Effector memory CD8-positive, alpha-beta T cell (primary cell): Measurements from ENCODE around the gene OTUB1.
A peak's percentile ranks its signal among the peaks of the same experiment; 100 is the strongest.

Experiments used
- ATAC-seq: fragments of 150-1000 bp; cut with Tn5 transposase; replicated peaks from 2 replicates; pipeline ENCODE4 v1.10.0; 2021; ENCODE audit warnings: mild to moderate bottlenecking, moderate library complexity
- DNase-seq, 3 experiments: peaks; one replicate each; pipeline ENCODE4 v3.0.0; 2021
- H3K27ac Mint-ChIP-seq, 2 donors: one replicate each; pipeline ENCODE4 v1.8.0; 2022; ENCODE audit warnings: mild to moderate bottlenecking in 2 of 2, mixed read lengths in 2 of 2, moderate library complexity in 2 of 2
- H3K27me3 Mint-ChIP-seq, 2 donors: one replicate each; pipeline ENCODE4 v1.8.0; 2022; ENCODE audit warnings: mixed read lengths in 2 of 2
- H3K36me3 Mint-ChIP-seq: one replicate; pipeline ENCODE4 v1.8.0; 2022; ENCODE audit warnings: mild to moderate bottlenecking, moderate library complexity, mixed read lengths; ENCODE audit not compliant: insufficient read depth
- H3K4me1 Mint-ChIP-seq, 2 donors: one replicate each; pipeline ENCODE4 v1.8.0; 2022; ENCODE audit warnings: low read depth in 2 of 2, mixed read lengths in 2 of 2
- H3K4me3 Mint-ChIP-seq, 2 donors: one replicate each; pipeline ENCODE4 v1.8.0; 2022; ENCODE audit warnings: mild to moderate bottlenecking in 2 of 2, mixed read lengths in 2 of 2, moderate library complexity in 2 of 2
- H3K9me3 Mint-ChIP-seq, 2 donors: one replicate each; pipeline ENCODE4 v1.8.0; 2022; ENCODE audit warnings: mixed read lengths in 2 of 2
- total RNA-seq, 9 experiments: gene quantifications; one replicate each; lab custom pipeline; 2026; lab: John Stamatoyannopoulos, UW

The OTUB1 gene, protein sequence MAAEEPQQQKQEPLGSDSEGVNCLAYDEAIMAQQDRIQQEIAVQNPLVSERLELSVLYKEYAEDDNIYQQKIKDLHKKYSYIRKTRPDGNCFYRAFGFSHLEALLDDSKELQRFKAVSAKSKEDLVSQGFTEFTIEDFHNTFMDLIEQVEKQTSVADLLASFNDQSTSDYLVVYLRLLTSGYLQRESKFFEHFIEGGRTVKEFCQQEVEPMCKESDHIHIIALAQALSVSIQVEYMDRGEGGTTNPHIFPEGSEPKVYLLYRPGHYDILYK
- 49.3 to 103 (median 75.6) reads per million in 9 experiments for total RNA-seq

DNA sequence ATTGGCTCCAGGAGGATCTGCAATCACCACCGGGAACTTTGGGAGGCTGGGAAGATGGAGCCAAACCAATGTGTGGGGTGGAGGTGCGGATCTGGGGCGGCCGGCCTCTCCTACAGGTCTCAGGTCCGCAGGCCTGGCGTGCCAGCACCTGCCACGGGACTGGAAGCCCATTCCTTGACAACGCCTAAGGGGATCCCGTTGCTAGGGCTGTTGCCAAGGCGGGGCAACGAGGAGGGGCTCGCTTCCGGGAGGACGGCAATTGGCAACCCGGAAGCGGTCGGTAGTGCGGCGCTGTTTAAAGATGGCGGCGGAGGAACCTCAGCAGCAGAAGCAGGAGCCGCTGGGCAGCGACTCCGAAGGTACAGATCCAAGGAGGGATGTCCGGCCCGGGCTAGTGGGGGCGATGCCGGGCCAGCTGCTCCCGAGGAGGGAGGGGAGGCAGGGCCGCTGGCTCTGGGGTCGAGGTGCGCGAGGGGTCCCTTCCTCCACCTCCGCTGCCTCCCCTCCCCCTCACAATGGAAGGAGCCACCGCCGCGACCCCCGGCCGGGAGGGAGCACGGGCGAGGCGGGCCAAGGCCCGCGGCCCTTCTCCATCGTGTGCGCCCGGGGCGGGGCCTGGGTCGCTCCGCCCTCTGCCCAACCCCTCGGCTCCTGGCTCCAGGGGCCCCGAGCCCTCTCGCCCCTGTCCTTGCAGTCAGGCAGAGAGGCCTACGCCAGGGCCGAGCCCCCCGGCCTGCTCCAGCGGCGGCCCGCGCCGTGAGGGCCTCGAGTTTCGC lies at the start of gene OTUB1:
Gene OTUB1, plus strand, starts transcription at position 283 of the 776 bp plus-strand sequence. Its CDS starts 19 bp downstream, at position 302.
- Mint-ChIP-seq H3K4me1 (peaks cover 24 to 25% of the 10 kb centered on the region in 2 donors), H3K9me3 (no peaks in the 10 kb centered on the region), H3K36me3 (peaks cover 49% of the 10 kb centered on the region), H3K27ac (peak within 1 kb of the TSS; percentile 98 to 99), H3K27me3 (no peaks in the 10 kb centered on the region), H3K4me3 (peak within 1 kb of the TSS; percentile 98 to 99)
- peak; percentile 90 for ATAC-seq
- DNase-seq, result peak; percentile 74 to 80 (median 77)

DNA sequence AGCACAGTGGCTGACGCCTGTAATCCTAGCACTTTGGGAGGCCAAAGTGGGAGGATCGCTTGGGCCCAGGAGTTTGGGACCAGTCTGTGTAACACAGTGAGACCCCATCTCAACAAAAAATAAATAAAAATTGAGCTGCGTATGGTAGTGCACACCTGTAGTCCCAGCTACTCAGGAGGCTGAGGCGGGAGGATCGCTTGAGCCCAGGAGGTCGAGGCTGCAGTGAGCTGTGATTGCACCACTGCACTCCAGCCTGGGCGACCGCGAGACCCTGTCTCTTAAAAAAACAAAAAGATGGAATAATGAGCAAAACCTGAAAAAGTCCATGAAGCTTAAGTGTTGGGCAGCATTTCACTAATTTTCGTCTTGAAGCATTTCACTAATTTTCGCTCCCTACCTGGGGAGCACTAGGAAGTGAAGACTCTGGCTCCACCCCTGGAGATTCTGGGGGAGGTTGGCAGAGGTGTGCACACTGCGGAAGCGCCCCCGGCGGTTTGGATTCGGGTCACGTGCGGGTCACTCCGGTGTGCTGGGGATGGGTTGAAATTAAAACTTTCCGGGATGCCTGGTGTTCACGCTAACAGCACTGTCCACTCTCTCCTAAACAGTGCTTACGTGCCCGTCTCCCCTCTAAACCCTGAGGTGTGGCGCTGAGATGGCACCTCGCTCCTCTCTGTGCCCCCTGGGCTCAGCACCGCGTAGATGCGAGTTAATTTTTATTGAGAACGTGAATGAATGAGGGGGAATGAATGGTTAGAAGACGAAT lies 48.3 kb upstream of the OTUB1 start:
- H3K36me3 Mint-ChIP-seq, result peaks cover 23% of the 10 kb centered on the region
- ATAC-seq (peak; percentile 13), DNase-seq (no peak)
- peak overlapping the region; percentile 82 to 92 for H3K27ac Mint-ChIP-seq
- H3K4me3 Mint-ChIP-seq, result peak overlapping the region; percentile 85 to 86
- H3K27me3 Mint-ChIP-seq, result no peaks in the 10 kb centered on the region
- peaks cover 17% of the 10 kb centered on the region in 2 donors for H3K4me1 Mint-ChIP-seq
- no peaks in the 10 kb centered on the region for H3K9me3 Mint-ChIP-seq

DNA sequence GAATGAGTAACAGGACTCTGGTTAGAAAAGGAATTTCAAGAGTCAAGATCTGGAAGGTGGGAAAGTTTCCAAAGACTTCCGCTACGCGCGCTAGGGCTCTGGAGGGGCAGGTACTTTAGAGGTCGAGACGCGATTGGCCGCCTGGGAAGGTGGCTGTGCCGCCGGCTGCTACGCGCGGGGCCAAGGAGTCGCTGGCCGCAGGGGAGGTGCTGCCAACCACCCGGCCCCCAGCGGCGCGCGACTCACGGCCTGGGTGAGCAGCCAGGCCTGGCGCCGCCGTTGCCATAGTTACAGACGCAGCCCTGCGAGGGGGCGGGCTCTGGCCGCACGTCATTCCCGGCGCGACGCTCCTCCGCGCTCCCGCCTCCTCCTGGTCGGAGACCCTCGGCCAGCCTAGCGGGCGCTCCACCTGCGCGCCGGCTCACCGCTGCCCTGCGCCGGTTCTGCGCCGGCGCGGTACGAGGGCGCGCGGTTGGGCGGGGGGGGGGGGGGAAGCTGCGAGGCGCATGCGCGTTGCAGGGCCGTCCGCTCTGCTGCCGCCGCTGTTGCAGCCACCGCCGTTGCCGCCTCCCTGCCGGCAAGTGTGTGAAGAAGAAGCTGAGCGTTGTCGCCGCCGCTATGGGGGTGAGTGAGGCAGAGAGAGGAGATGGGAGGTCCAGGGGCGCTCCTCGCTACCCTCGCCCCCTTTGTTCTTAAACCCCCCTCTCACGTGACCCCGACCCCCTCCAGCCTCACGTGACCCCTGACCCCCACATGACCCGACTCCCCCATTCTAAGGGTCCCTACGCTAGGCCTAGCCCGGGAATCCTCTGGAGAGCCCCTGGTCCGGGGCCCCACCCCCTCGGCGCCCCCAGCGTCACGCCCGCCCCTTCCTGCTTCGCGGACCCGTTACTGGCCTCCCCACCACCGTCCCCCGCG lies 47.5 kb upstream of the OTUB1 start, which contains the start of gene NAA40:
Gene NAA40, plus strand, starts transcription at position 524 of the 918 bp plus-strand sequence. Its CDS starts 95 bp downstream, at position 619.
- Mint-ChIP-seq H3K9me3 (no peaks in the 10 kb centered on the region), H3K27me3 (no peaks in the 10 kb centered on the region), H3K36me3 (peaks cover 23% of the 10 kb centered on the region), H3K4me1 (peaks cover 17% of the 10 kb centered on the region in 2 donors), H3K27ac (peak within 1 kb of the TSS; percentile 82 to 92), H3K4me3 (peak within 1 kb of the TSS; percentile 85 to 86)
- DNase-seq, result peak; percentile 87 to 93 (median 91)
- peak; percentile 92 for ATAC-seq

DNA sequence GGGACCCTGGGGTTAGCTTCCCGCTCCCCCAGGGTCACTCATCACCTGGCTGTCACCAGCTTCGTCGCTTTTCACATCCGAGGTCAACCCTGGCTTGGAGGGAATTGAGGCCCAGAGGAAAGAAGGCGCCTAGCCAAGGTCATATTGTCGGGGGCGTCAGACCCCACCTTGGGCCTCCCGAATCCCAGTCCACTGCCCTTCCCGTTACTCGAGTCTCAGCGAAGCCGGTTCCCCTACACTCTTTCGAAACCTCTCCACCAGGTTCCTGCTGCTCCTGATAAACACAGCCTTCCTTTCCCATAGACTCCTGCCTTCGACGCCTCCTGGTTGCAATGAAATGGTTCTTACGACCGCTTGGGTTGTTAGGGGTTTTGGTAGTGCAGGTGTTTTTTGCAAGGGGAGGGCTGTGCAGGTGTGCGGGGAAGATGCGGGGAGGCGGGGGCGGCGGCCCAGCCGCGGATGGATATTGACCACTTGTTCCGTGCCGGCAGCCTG lies 46.8 kb upstream of the OTUB1 start:
- Mint-ChIP-seq H3K27me3 (no peaks in the 10 kb centered on the region), H3K36me3 (peaks cover 23% of the 10 kb centered on the region), H3K27ac (peak overlapping the region; percentile 44 to 92), H3K9me3 (no peaks in the 10 kb centered on the region), H3K4me3 (peak overlapping the region; percentile 85 to 86), H3K4me1 (peaks cover 20 to 22% of the 10 kb centered on the region in 2 donors)
- no peak for ATAC-seq
- DNase-seq, result no peak

DNA sequence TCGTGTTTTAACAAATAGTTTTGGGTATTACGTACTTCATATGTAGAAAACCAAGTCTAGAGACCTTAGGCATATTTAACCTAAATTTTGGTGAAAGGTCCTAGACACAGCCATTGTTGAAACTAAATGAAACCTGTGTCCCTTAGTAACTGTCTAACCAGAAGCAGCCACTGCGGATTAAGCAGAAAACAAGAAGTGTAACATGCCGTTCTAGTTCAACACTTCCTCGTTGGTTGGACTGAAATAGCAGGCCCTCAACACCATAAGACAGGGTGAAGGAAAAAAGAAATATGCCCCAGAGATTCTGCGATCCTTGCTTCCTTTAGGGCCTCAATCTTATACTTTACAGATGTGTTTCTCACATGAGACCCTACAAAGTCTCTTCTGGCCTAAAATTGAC lies 45.5 kb upstream of the OTUB1 start:
- no peaks in the 10 kb centered on the region for H3K9me3 Mint-ChIP-seq
- peak overlapping the region in 1 of 2 donors; percentile 44 for H3K27ac Mint-ChIP-seq
- ATAC-seq (no peak), DNase-seq (no peak)
- H3K27me3 Mint-ChIP-seq, result no peaks in the 10 kb centered on the region
- peaks cover 20 to 22% of the 10 kb centered on the region in 2 donors for H3K4me1 Mint-ChIP-seq
- peaks cover 23% of the 10 kb centered on the region for H3K36me3 Mint-ChIP-seq
- peak overlapping the region in 1 of 2 donors; percentile 86 for H3K4me3 Mint-ChIP-seq

DNA sequence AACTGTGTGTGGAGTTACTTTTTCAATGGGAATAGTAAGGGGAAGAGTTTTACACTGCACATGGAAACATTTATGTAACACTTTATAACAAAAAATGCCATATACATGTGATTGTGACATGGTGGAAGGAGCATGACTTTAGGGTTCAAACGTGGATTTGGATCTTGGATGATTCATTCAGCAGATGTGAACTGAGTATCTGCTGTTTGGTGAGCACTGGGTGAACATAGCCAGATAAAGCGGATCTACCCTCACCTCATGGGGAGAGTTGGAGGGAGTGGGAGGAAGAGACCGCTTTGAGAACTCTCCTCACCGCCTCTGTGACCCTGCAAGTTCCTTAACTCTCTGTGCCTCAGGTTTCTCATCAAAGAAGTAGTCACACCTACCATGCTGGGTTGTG lies 44.3 kb upstream of the OTUB1 start:
- H3K27ac Mint-ChIP-seq, result no peak overlapping the region
- no peaks in the 10 kb centered on the region for H3K9me3 Mint-ChIP-seq
- no peaks in the 10 kb centered on the region for H3K27me3 Mint-ChIP-seq
- no peak for ATAC-seq
- H3K4me3 Mint-ChIP-seq, result no peak overlapping the region
- peaks cover 22% of the 10 kb centered on the region in 2 donors for H3K4me1 Mint-ChIP-seq
- H3K36me3 Mint-ChIP-seq, result peaks cover 26% of the 10 kb centered on the region
- no peak for DNase-seq

DNA sequence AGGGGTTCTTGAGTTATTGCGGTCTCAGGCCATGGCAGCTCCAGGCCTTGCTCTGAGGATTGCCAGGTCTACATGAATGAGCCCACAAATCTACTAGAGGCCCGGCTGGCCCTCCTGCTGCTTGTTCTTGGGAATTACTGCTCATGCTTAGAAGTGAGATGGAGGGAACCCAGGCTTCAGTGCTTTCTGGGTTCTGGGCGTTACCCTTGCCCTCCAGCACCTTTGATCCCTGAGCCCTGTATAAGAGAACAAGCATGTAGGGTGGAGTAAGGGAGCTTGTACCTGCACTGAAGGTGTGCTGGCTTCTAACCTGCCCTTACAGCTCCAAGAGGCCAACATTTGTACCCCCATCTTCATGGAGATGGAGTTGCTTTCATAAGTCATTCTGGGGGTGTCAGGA lies 43.4 kb upstream of the OTUB1 start:
- ATAC-seq, result no peak
- no peak overlapping the region for H3K4me3 Mint-ChIP-seq

DNA sequence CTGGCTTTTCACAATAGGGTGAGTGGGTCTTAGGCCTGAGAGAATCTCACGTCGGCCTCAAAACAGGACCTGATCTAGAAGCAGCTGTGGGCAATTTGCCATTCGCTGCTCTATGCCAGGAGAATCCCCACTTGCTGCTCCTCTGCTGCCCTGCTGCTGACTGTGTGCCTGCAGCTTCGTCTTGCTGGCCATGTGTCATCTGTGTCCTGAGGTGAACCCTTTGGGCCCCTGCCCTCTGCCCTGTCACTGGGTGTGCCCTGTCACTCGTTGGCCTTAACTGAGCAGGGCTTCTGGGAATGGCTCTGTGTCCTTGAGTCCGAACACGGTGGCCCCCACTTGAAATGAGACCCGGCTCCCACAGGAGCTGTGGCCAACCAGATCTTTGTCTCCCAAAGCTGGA lies 41.3 kb upstream of the OTUB1 start:
- Mint-ChIP-seq H3K9me3 (no peaks in the 10 kb centered on the region), H3K4me1 (peaks cover 9 to 16% of the 10 kb centered on the region in 2 donors), H3K27me3 (no peaks in the 10 kb centered on the region), H3K36me3 (peaks cover 18% of the 10 kb centered on the region), H3K4me3 (no peak overlapping the region), H3K27ac (no peak overlapping the region)
- DNase-seq (no peak), ATAC-seq (no peak)

More for the DNA sequence above, 43.4 kb upstream of the OTUB1 start:
- H3K4me1 Mint-ChIP-seq, result peaks cover 18 to 22% of the 10 kb centered on the region in 2 donors
- no peak for DNase-seq
- H3K27ac Mint-ChIP-seq, result no peak overlapping the region
- H3K9me3 Mint-ChIP-seq, result no peaks in the 10 kb centered on the region
- H3K27me3 Mint-ChIP-seq, result no peaks in the 10 kb centered on the region
- peaks cover 30% of the 10 kb centered on the region for H3K36me3 Mint-ChIP-seq

DNA sequence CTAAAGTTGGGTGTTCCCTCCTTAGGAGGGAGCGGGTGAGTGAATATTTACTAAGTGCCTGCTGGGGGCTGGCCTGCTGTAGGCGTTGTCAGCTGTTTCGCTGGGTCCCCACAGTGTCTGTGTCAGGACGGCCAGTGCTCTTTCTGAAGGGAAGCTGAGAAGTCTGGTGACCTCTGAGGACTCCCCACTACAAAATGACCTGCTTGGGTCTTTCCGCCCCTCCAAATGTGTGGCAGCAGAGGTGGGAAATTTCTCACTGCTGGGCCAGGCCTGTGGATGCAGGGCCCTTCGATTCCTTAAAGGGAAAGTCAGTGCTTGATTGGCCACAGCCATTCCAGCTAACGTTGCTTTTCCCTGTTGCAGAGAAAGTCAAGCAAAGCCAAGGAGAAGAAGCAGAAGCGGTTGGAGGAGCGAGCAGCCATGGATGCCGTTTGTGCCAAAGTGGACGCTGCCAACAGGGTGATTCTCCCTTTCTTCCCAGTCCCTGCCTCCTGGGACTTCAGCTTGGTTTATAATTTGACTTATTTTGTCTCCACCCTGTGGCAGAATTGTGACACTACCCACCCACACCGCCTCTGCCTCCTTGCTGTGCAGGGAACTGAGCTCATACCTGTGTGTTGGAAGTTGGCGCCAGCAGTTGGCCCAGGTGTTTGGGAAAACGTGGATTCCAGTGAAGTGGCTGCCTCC lies 40.6 kb upstream of the OTUB1 start:
- Mint-ChIP-seq H3K36me3 (peaks cover 17% of the 10 kb centered on the region), H3K27ac (no peak overlapping the region), H3K27me3 (no peaks in the 10 kb centered on the region), H3K4me1 (peaks cover 9 to 12% of the 10 kb centered on the region in 2 donors), H3K4me3 (no peak overlapping the region), H3K9me3 (no peaks in the 10 kb centered on the region)
- DNase-seq, result peak; percentile 36 to 46 (median 43)
- peak; percentile 77 for ATAC-seq

DNA sequence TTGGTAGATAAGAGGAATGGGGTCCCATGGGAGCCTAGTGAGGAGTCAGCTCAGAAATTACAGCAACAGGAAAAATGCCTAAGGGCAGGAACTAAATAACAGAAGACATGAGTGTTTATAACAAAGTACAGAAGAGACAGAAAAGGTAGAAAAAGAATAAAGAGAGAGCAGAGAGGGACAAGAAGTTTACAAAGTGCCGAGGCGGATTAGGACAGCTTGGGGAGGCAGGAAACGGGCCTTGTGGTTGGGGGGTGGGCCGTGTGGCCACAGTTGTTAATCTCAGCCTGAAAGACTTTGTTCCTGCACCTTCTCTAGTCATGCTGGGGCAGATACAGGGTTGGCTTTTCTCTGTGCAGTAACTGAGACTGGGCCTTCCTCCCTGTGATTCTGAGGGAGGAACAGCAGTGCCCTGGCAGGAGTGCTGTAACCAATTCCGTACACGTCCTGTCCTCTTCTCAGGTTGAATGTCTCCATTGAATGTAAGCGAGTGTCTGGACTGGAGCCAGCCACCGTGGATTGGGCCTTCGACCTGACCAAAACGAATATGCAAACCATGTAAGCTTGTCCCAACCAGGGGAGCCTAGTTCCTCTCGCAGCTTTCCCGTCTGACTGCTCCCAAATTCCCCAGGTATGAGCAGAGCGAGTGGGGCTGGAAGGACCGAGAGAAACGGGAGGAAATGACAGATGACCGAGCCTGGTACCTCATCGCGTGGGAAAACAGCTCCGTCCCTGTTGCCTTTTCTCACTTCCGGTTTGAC lies 34.3 kb upstream of the OTUB1 start:
- H3K27me3 Mint-ChIP-seq, result no peaks in the 10 kb centered on the region
- peak overlapping the region; percentile 54 to 69 for H3K4me3 Mint-ChIP-seq
- DNase-seq, result peak; percentile 25 to 42 (median 30)
- H3K9me3 Mint-ChIP-seq, result no peaks in the 10 kb centered on the region
- peaks cover 31 to 32% of the 10 kb centered on the region in 2 donors for H3K4me1 Mint-ChIP-seq
- ATAC-seq, result peak; percentile 89
- H3K27ac Mint-ChIP-seq, result peak overlapping the region; percentile 66 to 76
- peaks cover 26% of the 10 kb centered on the region for H3K36me3 Mint-ChIP-seq

DNA sequence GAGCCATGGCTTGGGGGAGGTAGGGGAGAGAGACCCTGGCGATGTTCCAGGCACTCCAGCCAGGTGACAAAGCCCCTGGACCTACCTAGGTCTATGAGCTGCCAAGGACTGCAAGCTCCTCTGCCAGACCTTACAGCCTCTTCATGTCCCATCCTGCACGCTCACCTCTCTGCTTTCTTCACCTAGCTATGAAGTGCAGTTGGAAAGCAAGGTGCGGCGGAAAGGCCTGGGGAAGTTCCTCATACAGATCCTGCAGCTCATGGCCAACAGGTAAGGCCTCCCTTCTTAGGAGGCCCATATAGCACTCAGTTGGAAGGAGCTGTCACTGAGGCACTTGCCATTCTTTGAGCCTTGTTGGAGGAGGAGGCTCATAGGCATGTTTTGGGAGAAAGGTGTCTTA lies 33.7 kb upstream of the OTUB1 start:
- Mint-ChIP-seq H3K4me3 (peak overlapping the region; percentile 54 to 69), H3K27ac (peak overlapping the region; percentile 66 to 76), H3K36me3 (peaks cover 21% of the 10 kb centered on the region), H3K27me3 (no peaks in the 10 kb centered on the region), H3K4me1 (peaks cover 32% of the 10 kb centered on the region in 2 donors), H3K9me3 (no peaks in the 10 kb centered on the region)
- ATAC-seq, result no peak
- DNase-seq, result no peak
